KMS-11 (cell line): Measurements from ENCODE around the gene ATP2C1.
"Not testable (repeated sequence)": the region's sequence is repeated elsewhere in the genome, so short reads cannot be mapped to it uniquely, and the experiment has no call there.

Experiments
- H2AFZ ChIP-seq: fragments of 200-600 bp; sonication (generic); 2 replicates; pipeline ENCODE4 v1.6.1; 2016; ENCODE audit warnings: antibody characterized with exemption, mixed run types, low read depth
- H3K27ac ChIP-seq: fragments of 200-600 bp; sonication (generic); 2 replicates; pipeline ENCODE4 v1.6.1; 2016; ENCODE audit warnings: mild to moderate bottlenecking, mixed run types
- H3K27me3 ChIP-seq: fragments of 200-600 bp; sonication (generic); 2 replicates; pipeline ENCODE4 v1.6.1; 2017; ENCODE audit warnings: mild to moderate bottlenecking, low read depth, mixed run types, moderate library complexity; ENCODE audit not compliant: insufficient read depth
- H3K36me3 ChIP-seq: fragments of 200-600 bp; sonication (generic); 2 replicates; pipeline ENCODE4 v1.6.1; 2017; ENCODE audit warnings: mild to moderate bottlenecking, mixed run types; ENCODE audit not compliant: insufficient read depth
- H3K4me1 ChIP-seq: fragments of 200-600 bp; sonication (generic); 2 replicates; pipeline ENCODE4 v1.6.1; 2016; ENCODE audit warnings: mild to moderate bottlenecking, low read depth, mixed run types; ENCODE audit not compliant: poor library complexity, severe bottlenecking
- H3K4me2 ChIP-seq: fragments of 200-600 bp; sonication (generic); 2 replicates; pipeline ENCODE4 v1.7.0; 2016; ENCODE audit warnings: mild to moderate bottlenecking, mixed run types
- H3K4me3 ChIP-seq: fragments of 200-600 bp; sonication (generic); IDR thresholded peaks from 2 replicates; pipeline ENCODE4 v1.6.1; 2017; ENCODE audit warnings: low read depth, low read length, mixed read lengths; ENCODE audit not compliant: insufficient read depth
- H3K79me2 ChIP-seq: fragments of 200-600 bp; sonication (generic); 2 replicates; pipeline ENCODE4 v1.6.1; 2016; ENCODE audit warnings: low read depth, mixed run types; ENCODE audit not compliant: insufficient read depth
- H3K9ac ChIP-seq: fragments of 200-600 bp; sonication (generic); 2 replicates; pipeline ENCODE4 v1.6.1; 2016; ENCODE audit warnings: mild to moderate bottlenecking, mixed run types
- H4K20me1 ChIP-seq: fragments of 200-600 bp; sonication (generic); 2 replicates; pipeline ENCODE4 v1.6.1; 2016; ENCODE audit warnings: mild to moderate bottlenecking, mixed run types; ENCODE audit not compliant: insufficient read depth
- TF ChIP-seq, protein P1 (sequence below): fragments of 200-600 bp; sonication (generic); conservative IDR thresholded peaks from 2 replicates; pipeline ENCODE4 v1.6.1; 2017; ENCODE audit warnings: low read depth, mild to moderate bottlenecking, antibody characterized with exemption, low read length, moderate library complexity, mixed read lengths

The ATP2C1 gene

DNA sequence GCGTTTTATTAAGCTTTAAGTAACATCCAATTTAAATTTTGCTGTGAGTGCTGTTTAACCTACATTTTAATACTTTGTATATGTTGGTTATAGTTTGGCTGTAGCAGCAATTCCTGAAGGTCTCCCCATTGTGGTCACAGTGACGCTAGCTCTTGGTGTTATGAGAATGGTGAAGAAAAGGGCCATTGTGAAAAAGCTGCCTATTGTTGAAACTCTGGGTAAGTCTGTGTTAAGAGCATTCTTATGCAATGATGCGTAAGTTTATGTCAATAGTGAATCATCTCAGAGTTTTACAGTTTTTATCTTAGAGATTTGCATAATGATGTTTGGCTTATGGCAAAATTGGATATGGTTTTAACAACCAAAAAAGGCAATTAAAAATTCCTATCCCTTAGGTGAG is 70.0 kb downstream of the ATP2C1 start:
- no peak overlapping the region for H3K9ac ChIP-seq
- no peak overlapping the region for H3K4me3 ChIP-seq
- no peaks in the 10 kb centered on the region for H3K79me2 ChIP-seq
- no peaks in the 10 kb centered on the region for H3K27me3 ChIP-seq
- TF ChIP-seq, protein P1, sequence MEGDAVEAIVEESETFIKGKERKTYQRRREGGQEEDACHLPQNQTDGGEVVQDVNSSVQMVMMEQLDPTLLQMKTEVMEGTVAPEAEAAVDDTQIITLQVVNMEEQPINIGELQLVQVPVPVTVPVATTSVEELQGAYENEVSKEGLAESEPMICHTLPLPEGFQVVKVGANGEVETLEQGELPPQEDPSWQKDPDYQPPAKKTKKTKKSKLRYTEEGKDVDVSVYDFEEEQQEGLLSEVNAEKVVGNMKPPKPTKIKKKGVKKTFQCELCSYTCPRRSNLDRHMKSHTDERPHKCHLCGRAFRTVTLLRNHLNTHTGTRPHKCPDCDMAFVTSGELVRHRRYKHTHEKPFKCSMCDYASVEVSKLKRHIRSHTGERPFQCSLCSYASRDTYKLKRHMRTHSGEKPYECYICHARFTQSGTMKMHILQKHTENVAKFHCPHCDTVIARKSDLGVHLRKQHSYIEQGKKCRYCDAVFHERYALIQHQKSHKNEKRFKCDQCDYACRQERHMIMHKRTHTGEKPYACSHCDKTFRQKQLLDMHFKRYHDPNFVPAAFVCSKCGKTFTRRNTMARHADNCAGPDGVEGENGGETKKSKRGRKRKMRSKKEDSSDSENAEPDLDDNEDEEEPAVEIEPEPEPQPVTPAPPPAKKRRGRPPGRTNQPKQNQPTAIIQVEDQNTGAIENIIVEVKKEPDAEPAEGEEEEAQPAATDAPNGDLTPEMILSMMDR: no peak
- H3K4me2 ChIP-seq: no peak overlapping the region
- peaks cover 29% of the 10 kb centered on the region for H3K36me3 ChIP-seq
- H3K4me1 ChIP-seq: peaks cover 12% of the 10 kb centered on the region
- no peak overlapping the region for H3K27ac ChIP-seq
- H4K20me1 ChIP-seq: no peaks in the 10 kb centered on the region
- H2AFZ ChIP-seq: no peak overlapping the region

DNA sequence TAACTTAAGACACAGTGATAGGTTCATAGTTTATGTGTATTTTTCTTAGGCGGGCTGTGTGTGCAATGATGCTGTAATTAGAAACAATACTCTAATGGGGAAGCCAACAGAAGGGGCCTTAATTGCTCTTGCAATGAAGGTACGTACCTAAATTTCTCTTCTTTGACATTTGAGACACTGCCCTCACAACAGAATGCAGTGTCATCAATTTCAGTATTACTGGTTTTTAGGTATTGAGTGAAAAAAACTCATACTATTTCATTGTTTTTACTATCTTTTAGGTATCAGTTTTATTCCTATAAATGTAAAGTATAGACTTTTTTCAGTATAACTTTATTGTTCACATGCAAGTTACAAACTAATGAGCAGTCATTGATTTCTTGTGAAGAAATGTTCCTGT is 73.4 kb downstream of the ATP2C1 start:
- Histone ChIP-seq H3K4me2 (no peak overlapping the region), H3K79me2 (no peaks in the 10 kb centered on the region), H4K20me1 (no peaks in the 10 kb centered on the region), H3K4me3 (no peak overlapping the region), H3K27me3 (no peaks in the 10 kb centered on the region), H3K9ac (no peak overlapping the region), H3K36me3 (peaks cover 26% of the 10 kb centered on the region), H3K27ac (no peak overlapping the region), H3K4me1 (peaks cover 12% of the 10 kb centered on the region), H2AFZ (no peak overlapping the region)
- TF ChIP-seq, protein P1: no peak

DNA sequence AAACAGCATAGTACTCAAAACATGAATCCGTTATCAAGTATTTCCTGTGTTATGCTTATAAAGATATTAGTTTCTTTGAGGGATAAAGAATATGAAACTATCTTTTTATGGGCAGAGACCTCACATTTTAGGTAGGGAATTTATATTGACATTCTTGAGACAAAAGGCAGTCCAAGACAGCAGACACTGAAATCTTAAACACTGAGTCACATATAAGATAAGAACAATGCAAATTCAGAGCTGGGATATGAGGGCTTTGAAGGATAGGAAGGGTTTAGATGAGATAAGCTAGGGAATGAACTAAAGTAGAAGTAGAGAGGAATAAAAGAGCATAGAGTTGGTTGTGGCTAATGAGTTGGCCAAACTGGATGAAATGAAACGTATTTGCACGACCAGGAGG is 74.3 kb downstream of the ATP2C1 start:
- H3K9ac ChIP-seq: no peak overlapping the region
- TF ChIP-seq, protein P1: no peak
- no peaks in the 10 kb centered on the region for H4K20me1 ChIP-seq
- no peak overlapping the region for H3K4me3 ChIP-seq
- H3K36me3 ChIP-seq: peaks cover 30% of the 10 kb centered on the region
- peaks cover 12% of the 10 kb centered on the region for H3K4me1 ChIP-seq
- no peaks in the 10 kb centered on the region for H3K79me2 ChIP-seq
- H3K4me2 ChIP-seq: no peak overlapping the region
- H3K27me3 ChIP-seq: no peaks in the 10 kb centered on the region
- no peak overlapping the region for H3K27ac ChIP-seq
- H2AFZ ChIP-seq: no peak overlapping the region

DNA sequence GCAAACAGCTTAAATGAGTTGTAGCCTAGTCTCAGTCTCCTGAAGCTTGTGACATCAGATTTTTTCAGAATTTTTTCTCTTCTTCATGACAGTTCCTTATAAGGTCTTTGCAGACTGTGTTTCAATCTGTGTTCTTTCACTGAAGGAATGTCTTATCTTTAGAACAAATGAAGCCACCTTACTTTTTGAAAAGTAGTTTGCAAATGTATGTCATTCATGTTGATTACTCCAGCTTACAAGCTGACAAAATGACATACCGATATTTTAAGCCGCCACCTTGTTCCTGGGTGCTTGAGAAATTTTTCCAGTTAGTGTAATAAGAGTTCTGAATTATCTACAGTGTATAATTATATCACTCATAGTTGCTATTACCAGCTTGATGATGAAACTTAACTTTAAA is 75.7 kb downstream of the ATP2C1 start:
- peaks cover 30% of the 10 kb centered on the region for H3K36me3 ChIP-seq
- no peak overlapping the region for H3K9ac ChIP-seq
- H3K4me3 ChIP-seq: no peak overlapping the region
- no peaks in the 10 kb centered on the region for H4K20me1 ChIP-seq
- no peak overlapping the region for H2AFZ ChIP-seq
- peaks cover 12% of the 10 kb centered on the region for H3K4me1 ChIP-seq
- TF ChIP-seq, protein P1: no peak
- H3K4me2 ChIP-seq: no peak overlapping the region
- H3K27me3 ChIP-seq: no peaks in the 10 kb centered on the region
- H3K79me2 ChIP-seq: no peaks in the 10 kb centered on the region
- H3K27ac ChIP-seq: no peak overlapping the region

DNA sequence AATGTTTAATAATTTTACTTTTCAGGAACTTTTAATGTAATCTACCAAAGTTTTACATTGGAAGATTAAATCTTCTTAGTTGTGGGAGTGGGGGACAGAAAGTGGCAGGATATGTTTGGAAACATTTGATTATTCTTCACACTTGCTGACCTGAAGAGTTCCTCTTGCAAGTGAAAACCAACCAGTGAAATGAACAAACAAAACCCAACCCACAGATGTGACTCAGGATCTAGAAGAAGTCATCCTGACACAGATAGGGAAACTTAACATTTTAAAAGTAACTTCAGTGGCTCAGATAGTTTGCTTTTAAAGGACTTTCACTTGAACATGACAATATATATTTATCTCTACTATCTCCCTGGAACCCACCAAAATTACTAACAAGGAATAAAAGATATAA is 77.3 kb downstream of the ATP2C1 start:
- no peak overlapping the region for H2AFZ ChIP-seq
- no peak overlapping the region for H3K4me3 ChIP-seq
- no peaks in the 10 kb centered on the region for H3K27me3 ChIP-seq
- no peak overlapping the region for H3K4me2 ChIP-seq
- TF ChIP-seq, protein P1: no peak
- no peak overlapping the region for H3K27ac ChIP-seq
- peaks cover 24% of the 10 kb centered on the region for H3K36me3 ChIP-seq
- peaks cover 12% of the 10 kb centered on the region for H3K4me1 ChIP-seq
- H3K79me2 ChIP-seq: no peaks in the 10 kb centered on the region
- no peaks in the 10 kb centered on the region for H4K20me1 ChIP-seq
- no peak overlapping the region for H3K9ac ChIP-seq

DNA sequence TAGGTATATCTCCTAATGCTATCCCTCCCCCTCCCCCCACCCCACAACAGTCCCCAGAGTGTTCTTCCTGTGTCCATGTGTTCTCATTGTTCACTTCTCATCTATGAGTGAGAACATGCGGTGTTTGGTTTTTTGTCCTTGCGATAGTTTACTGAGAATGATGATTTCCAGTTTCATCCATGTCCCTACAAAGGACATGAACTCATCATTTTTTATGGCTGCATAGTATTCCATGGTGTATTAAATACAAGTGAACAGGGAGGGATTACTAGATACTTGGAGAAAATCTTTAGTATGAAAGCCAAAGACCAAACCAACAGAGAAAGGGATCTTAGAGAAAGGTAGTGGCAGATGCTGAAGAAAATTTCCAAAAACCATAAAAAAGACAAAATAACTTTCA is 78.7 kb downstream of the ATP2C1 start:
- H3K79me2 ChIP-seq, H3K27me3 ChIP-seq, H2AFZ ChIP-seq, H3K27ac ChIP-seq, H3K4me3 ChIP-seq, H3K9ac ChIP-seq, H4K20me1 ChIP-seq, H3K4me1 ChIP-seq, H3K4me2 ChIP-seq: not testable (repeated sequence)
- peaks cover 21% of the 10 kb centered on the region for H3K36me3 ChIP-seq
